GM12878 (cell line): ENCODE results near the gene CBFA2T3.

Experiments used
- BCLAF1 ChIP-seq: fragments of 450-650 bp; IDR thresholded peaks from 2 replicates; pipeline ENCODE4 v1.6.1; 2017; ENCODE audit warnings: antibody characterized with exemption, mild to moderate bottlenecking, moderate library complexity
- CREB1 ChIP-seq: IDR thresholded peaks from 2 replicates; pipeline ENCODE4 v1.6.1; 2012; ENCODE audit warnings: low read depth, mild to moderate bottlenecking, inconsistent platforms
- EP300 ChIP-seq, 2 experiments: fragments of 150-350 bp in 1 of 2; IDR thresholded peaks; 2 replicates each; pipeline ENCODE4 v1.6.1; 2011 to 2012; ENCODE audit warnings: low read depth in 2 of 2, low read length in 2 of 2, borderline replicate concordance in 1 of 2, improper control_type of control experiment in 1 of 2, inconsistent platforms in 1 of 2; ENCODE audit not compliant: control insufficient read depth in 1 of 2
- ESRRA ChIP-seq: IDR thresholded peaks from 2 replicates; pipeline ENCODE4 v1.6.1; 2012; ENCODE audit warnings: mild to moderate bottlenecking, low read length, improper control_type of control experiment
- EZH2 ChIP-seq: IDR thresholded peaks from 2 replicates; pipeline ENCODE4 v1.6.1; 2012; ENCODE audit warnings: low read depth, mild to moderate bottlenecking, control low read depth, inconsistent platforms, low read length, borderline replicate concordance; ENCODE audit not compliant: control insufficient read depth
- POLR2A ChIP-seq: IDR thresholded peaks from 2 replicates; pipeline ENCODE4 v1.6.1; 2011; ENCODE audit warnings: low read depth, mild to moderate bottlenecking, low read length
- RAD51 ChIP-seq: fragments of 450-650 bp; IDR thresholded peaks from 2 replicates; pipeline ENCODE4 v1.6.1; 2016; ENCODE audit warnings: moderate library complexity, mild to moderate bottlenecking, inconsistent platforms
- RBBP5 ChIP-seq: fragments of 200-600 bp; sonication (generic); conservative IDR thresholded peaks from 2 replicates; pipeline ENCODE4 v1.6.1; 2016
- TF ChIP-seq, protein P1 (sequence below): fragments of 150-350 bp; IDR thresholded peaks from 2 replicates; pipeline ENCODE4 v1.6.1; 2016; ENCODE audit warnings: low read depth, low read length
- TF ChIP-seq, protein P2 (sequence below): IDR thresholded peaks from 2 replicates; pipeline ENCODE4 v1.6.1; 2012; ENCODE audit warnings: low read depth, low read length, improper control_type of control experiment
- TF ChIP-seq, protein P3 (sequence below): IDR thresholded peaks from 2 replicates; pipeline ENCODE4 v1.6.1; 2012; ENCODE audit warnings: mild to moderate bottlenecking, low read depth, low read length

- TF ChIP-seq ESRRA, result no peak
- no peak for TF ChIP-seq RBBP5
- TF ChIP-seq, protein P1, sequence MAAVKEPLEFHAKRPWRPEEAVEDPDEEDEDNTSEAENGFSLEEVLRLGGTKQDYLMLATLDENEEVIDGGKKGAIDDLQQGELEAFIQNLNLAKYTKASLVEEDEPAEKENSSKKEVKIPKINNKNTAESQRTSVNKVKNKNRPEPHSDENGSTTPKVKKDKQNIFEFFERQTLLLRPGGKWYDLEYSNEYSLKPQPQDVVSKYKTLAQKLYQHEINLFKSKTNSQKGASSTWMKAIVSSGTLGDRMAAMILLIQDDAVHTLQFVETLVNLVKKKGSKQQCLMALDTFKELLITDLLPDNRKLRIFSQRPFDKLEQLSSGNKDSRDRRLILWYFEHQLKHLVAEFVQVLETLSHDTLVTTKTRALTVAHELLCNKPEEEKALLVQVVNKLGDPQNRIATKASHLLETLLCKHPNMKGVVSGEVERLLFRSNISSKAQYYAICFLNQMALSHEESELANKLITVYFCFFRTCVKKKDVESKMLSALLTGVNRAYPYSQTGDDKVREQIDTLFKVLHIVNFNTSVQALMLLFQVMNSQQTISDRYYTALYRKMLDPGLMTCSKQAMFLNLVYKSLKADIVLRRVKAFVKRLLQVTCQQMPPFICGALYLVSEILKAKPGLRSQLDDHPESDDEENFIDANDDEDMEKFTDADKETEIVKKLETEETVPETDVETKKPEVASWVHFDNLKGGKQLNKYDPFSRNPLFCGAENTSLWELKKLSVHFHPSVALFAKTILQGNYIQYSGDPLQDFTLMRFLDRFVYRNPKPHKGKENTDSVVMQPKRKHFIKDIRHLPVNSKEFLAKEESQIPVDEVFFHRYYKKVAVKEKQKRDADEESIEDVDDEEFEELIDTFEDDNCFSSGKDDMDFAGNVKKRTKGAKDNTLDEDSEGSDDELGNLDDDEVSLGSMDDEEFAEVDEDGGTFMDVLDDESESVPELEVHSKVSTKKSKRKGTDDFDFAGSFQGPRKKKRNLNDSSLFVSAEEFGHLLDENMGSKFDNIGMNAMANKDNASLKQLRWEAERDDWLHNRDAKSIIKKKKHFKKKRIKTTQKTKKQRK, result no peak
- no peak for TF ChIP-seq BCLAF1
- no peak for TF ChIP-seq EZH2
- no peak for TF ChIP-seq RAD51
- TF ChIP-seq, protein P2, sequence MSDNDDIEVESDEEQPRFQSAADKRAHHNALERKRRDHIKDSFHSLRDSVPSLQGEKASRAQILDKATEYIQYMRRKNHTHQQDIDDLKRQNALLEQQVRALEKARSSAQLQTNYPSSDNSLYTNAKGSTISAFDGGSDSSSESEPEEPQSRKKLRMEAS, result no peak
- TF ChIP-seq, protein P3, sequence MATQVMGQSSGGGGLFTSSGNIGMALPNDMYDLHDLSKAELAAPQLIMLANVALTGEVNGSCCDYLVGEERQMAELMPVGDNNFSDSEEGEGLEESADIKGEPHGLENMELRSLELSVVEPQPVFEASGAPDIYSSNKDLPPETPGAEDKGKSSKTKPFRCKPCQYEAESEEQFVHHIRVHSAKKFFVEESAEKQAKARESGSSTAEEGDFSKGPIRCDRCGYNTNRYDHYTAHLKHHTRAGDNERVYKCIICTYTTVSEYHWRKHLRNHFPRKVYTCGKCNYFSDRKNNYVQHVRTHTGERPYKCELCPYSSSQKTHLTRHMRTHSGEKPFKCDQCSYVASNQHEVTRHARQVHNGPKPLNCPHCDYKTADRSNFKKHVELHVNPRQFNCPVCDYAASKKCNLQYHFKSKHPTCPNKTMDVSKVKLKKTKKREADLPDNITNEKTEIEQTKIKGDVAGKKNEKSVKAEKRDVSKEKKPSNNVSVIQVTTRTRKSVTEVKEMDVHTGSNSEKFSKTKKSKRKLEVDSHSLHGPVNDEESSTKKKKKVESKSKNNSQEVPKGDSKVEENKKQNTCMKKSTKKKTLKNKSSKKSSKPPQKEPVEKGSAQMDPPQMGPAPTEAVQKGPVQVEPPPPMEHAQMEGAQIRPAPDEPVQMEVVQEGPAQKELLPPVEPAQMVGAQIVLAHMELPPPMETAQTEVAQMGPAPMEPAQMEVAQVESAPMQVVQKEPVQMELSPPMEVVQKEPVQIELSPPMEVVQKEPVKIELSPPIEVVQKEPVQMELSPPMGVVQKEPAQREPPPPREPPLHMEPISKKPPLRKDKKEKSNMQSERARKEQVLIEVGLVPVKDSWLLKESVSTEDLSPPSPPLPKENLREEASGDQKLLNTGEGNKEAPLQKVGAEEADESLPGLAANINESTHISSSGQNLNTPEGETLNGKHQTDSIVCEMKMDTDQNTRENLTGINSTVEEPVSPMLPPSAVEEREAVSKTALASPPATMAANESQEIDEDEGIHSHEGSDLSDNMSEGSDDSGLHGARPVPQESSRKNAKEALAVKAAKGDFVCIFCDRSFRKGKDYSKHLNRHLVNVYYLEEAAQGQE, result no peak
- no peak for TF ChIP-seq POLR2A
- no peak for TF ChIP-seq EP300 (IDR thresholded peaks at IDR 0.05; ENCODE audit: borderline replicate concordance in 1 of 2, control insufficient read depth in 1 of 2, low read depth in 2 of 2, low read length in 2 of 2)
- TF ChIP-seq CREB1, result no peak
Observed at GRCh38 chr16:88892065-88892464, 84.9 kb downstream of the CBFA2T3 start.
